ENCODE data around the gene SLC29A3. TPM values are rescaled to one million over a fixed set of nuclear protein-coding genes. Genes with fewer than 3 reads are reported as not detected.

The SLC29A3 gene
- total RNA-seq, 2 experiments from 2014 or later: 2.6 to 3.2 TPM

- Mint-ChIP-seq H3K9me3 (no peaks in the 10 kb centered on the region), H3K27ac (no peak overlapping the region), H3K4me1 (peaks cover 8% of the 10 kb centered on the region), H3K36me3 (ENCODE audit: low read depth) (no peaks in the 10 kb centered on the region), H3K27me3 (peaks cover 69% of the 10 kb centered on the region), H3K4me3 (no peak overlapping the region)
- CTCF ChIA-PET: no interaction called here
- no peak for DNase-seq
- POLR2A ChIA-PET: no interaction called here
Measured at GRCh38 chr10:71393841-71394475, 74.9 kb downstream of the SLC29A3 start.

GRCh38 chr10:71394926-71395562 is 76.0 kb downstream of the SLC29A3 start:
- ChIA-PET CTCF (interaction anchor here (0.8 to 1.4 kb wide), 3 partner anchors 11 to 175 kb away, joined by 3 to 6 read pairs (median 5); partner anchors contain the start of gene SLC29A3), POLR2A (no interaction called here)
- Mint-ChIP-seq H3K27ac (no peak overlapping the region), H3K9me3 (no peaks in the 10 kb centered on the region), H3K4me1 (peaks cover 8% of the 10 kb centered on the region), H3K27me3 (peaks cover 71% of the 10 kb centered on the region), H3K4me3 (no peak overlapping the region), H3K36me3 (ENCODE audit: low read depth) (no peaks in the 10 kb centered on the region)
- no peak for DNase-seq

GRCh38 chr10:71395621-71396020 is 76.6 kb downstream of the SLC29A3 start:
- peaks cover 70% of the 10 kb centered on the region for H3K27me3 Mint-ChIP-seq
- no peaks in the 10 kb centered on the region for H3K9me3 Mint-ChIP-seq
- no peak overlapping the region for H3K27ac Mint-ChIP-seq
- H3K36me3 Mint-ChIP-seq (ENCODE audit: low read depth): no peaks in the 10 kb centered on the region
- POLR2A ChIA-PET: no interaction called here
- peaks cover 8% of the 10 kb centered on the region for H3K4me1 Mint-ChIP-seq
- CTCF ChIA-PET: interaction anchor here (0.8 to 1.4 kb wide), 3 partner anchors 11 to 174 kb away, joined by 3 to 6 read pairs (median 5); partner anchors contain the start of gene SLC29A3
- no peak overlapping the region for H3K4me3 Mint-ChIP-seq
- DNase-seq: no peak

- no peak for DNase-seq
- Mint-ChIP-seq H3K27me3 (peaks cover 68% of the 10 kb centered on the region), H3K4me1 (peaks cover 8% of the 10 kb centered on the region), H3K4me3 (no peak overlapping the region), H3K27ac (no peak overlapping the region), H3K9me3 (no peaks in the 10 kb centered on the region), H3K36me3 (ENCODE audit: low read depth) (no peaks in the 10 kb centered on the region)
- POLR2A ChIA-PET: no interaction called here
- CTCF ChIA-PET: interaction anchor here (0.8 to 1.4 kb wide), 3 partner anchors 12 to 174 kb away, joined by 3 to 6 read pairs (median 5); partner anchors contain the start of gene SLC29A3
Measured at GRCh38 chr10:71396084-71396710, 77.1 kb downstream of the SLC29A3 start.

GRCh38 chr10:71396711-71397295 is 77.7 kb downstream of the SLC29A3 start, which contains the start of gene CDH23:
Gene CDH23, plus strand, starts transcription at chr10:71396920. Its CDS starts 42,912 bp downstream, at chr10:71439832.
- DNase-seq: no peak
- no peak within 1 kb of the TSS for H3K27ac Mint-ChIP-seq
- no peak within 1 kb of the TSS for H3K4me3 Mint-ChIP-seq
- H3K4me1 Mint-ChIP-seq: peaks cover 8% of the 10 kb centered on the region
- no peaks in the 10 kb centered on the region for H3K36me3 Mint-ChIP-seq (ENCODE audit: low read depth)
- ChIA-PET POLR2A (no interaction called here), CTCF (no interaction called here)
- peaks cover 66% of the 10 kb centered on the region for H3K27me3 Mint-ChIP-seq
- no peaks in the 10 kb centered on the region for H3K9me3 Mint-ChIP-seq

GRCh38 chr10:71397296-71398212 is 78.5 kb downstream of the SLC29A3 start:
- no peak for DNase-seq
- POLR2A ChIA-PET: interaction anchor here (0.6 kb wide), 1 partner anchor 221 kb away, joined by 3 read pairs; no protein-coding TSS in a partner anchor
- Mint-ChIP-seq H3K4me1 (peaks cover 8% of the 10 kb centered on the region), H3K9me3 (no peaks in the 10 kb centered on the region), H3K36me3 (ENCODE audit: low read depth) (no peaks in the 10 kb centered on the region), H3K27ac (no peak overlapping the region), H3K4me3 (no peak overlapping the region), H3K27me3 (peaks cover 63% of the 10 kb centered on the region)
- CTCF ChIA-PET: no interaction called here

GRCh38 chr10:71398976-71399375 is 79.9 kb downstream of the SLC29A3 start:
- Mint-ChIP-seq H3K9me3 (no peaks in the 10 kb centered on the region), H3K27ac (no peak overlapping the region), H3K4me1 (peaks cover 8% of the 10 kb centered on the region), H3K36me3 (ENCODE audit: low read depth) (no peaks in the 10 kb centered on the region), H3K27me3 (peaks cover 54% of the 10 kb centered on the region), H3K4me3 (no peak overlapping the region)
- CTCF ChIA-PET: interaction anchor here (1.0 kb wide), 1 partner anchor 210 kb away, joined by 4 read pairs; no protein-coding TSS in a partner anchor
- DNase-seq: no peak
- POLR2A ChIA-PET: no interaction called here

- CTCF ChIA-PET: no interaction called here
- POLR2A ChIA-PET: no interaction called here
- Mint-ChIP-seq H3K9me3 (no peaks in the 10 kb centered on the region), H3K4me1 (peaks cover 8% of the 10 kb centered on the region), H3K4me3 (no peak overlapping the region), H3K27me3 (peaks cover 52% of the 10 kb centered on the region), H3K36me3 (ENCODE audit: low read depth) (no peaks in the 10 kb centered on the region), H3K27ac (no peak overlapping the region)
- no peak for DNase-seq
Measured at GRCh38 chr10:71399946-71400345, 80.9 kb downstream of the SLC29A3 start.

- Mint-ChIP-seq H3K36me3 (ENCODE audit: low read depth) (no peaks in the 10 kb centered on the region), H3K4me1 (peaks cover 8% of the 10 kb centered on the region), H3K4me3 (no peak overlapping the region), H3K9me3 (no peaks in the 10 kb centered on the region), H3K27ac (no peak overlapping the region), H3K27me3 (peaks cover 41% of the 10 kb centered on the region)
- POLR2A ChIA-PET: no interaction called here
- CTCF ChIA-PET: no interaction called here
- DNase-seq: no peak
Measured at GRCh38 chr10:71401056-71401455, 82.0 kb downstream of the SLC29A3 start.

GRCh38 chr10:71402005-71402404 is 82.9 kb downstream of the SLC29A3 start:
- DNase-seq: no peak
- peaks cover 7% of the 10 kb centered on the region for H3K4me1 Mint-ChIP-seq
- H3K36me3 Mint-ChIP-seq (ENCODE audit: low read depth): no peaks in the 10 kb centered on the region
- H3K4me3 Mint-ChIP-seq: no peak overlapping the region
- no peak overlapping the region for H3K27ac Mint-ChIP-seq
- peaks cover 38% of the 10 kb centered on the region for H3K27me3 Mint-ChIP-seq
- ChIA-PET CTCF (interaction anchor here (1.0 kb wide), 1 partner anchor 17 kb away, joined by 4 read pairs; no protein-coding TSS in a partner anchor), POLR2A (no interaction called here)
- no peaks in the 10 kb centered on the region for H3K9me3 Mint-ChIP-seq

- ChIA-PET CTCF (no interaction called here), POLR2A (no interaction called here)
- H3K4me3 Mint-ChIP-seq: no peak overlapping the region
- no peaks in the 10 kb centered on the region for H3K36me3 Mint-ChIP-seq (ENCODE audit: low read depth)
- peaks cover 16% of the 10 kb centered on the region for H3K27me3 Mint-ChIP-seq
- H3K4me1 Mint-ChIP-seq: no peaks in the 10 kb centered on the region
- H3K9me3 Mint-ChIP-seq: no peaks in the 10 kb centered on the region
- DNase-seq: no peak
- no peak overlapping the region for H3K27ac Mint-ChIP-seq
Measured at GRCh38 chr10:71404503-71405295, 85.6 kb downstream of the SLC29A3 start.

GRCh38 chr10:71406878-71407277 is 87.8 kb downstream of the SLC29A3 start:
- POLR2A ChIA-PET: no interaction called here
- Mint-ChIP-seq H3K27ac (no peak overlapping the region), H3K4me1 (no peaks in the 10 kb centered on the region), H3K36me3 (ENCODE audit: low read depth) (no peaks in the 10 kb centered on the region), H3K9me3 (peaks cover 6% of the 10 kb centered on the region), H3K27me3 (peaks cover 13% of the 10 kb centered on the region), H3K4me3 (no peak overlapping the region)
- CTCF ChIA-PET: interaction anchor here (1.2 kb wide), 1 partner anchor 20 kb away, joined by 3 read pairs; no protein-coding TSS in a partner anchor
- DNase-seq: no peak
